Endothelial cell of umbilical vein (primary cell): ENCODE data around the gene C3. TPM values are rescaled to one million over a fixed set of nuclear protein-coding genes. Genes with fewer than 3 reads are reported as not detected.

ENCODE experiments used
- BruUV-seq: library from RNA; stranded (reverse); fragments of 400-500 nt; replicated peaks from 2 replicates; lab custom pipeline; 2021; lab: Mats Ljungman, UMichigan
- CTCF ChIA-PET: fragments of 300-600, 350-600 bp; sonication (Branson Sonifier 250); formaldehyde crosslinking; loops from one replicate; lab custom pipeline; 2021; ENCODE audit warnings: antibody characterized with exemption, inconsistent platforms; lab: Charles Lee
- POLR2A ChIA-PET: fragments of 300-600, 350-600 bp; sonication (Branson Sonifier 250); formaldehyde crosslinking; loops from one replicate; lab custom pipeline; 2021; ENCODE audit warnings: antibody characterized with exemption, inconsistent platforms; lab: Charles Lee
- DNase-seq: peaks from one replicate; pipeline ENCODE4 v3.0.0-alpha.2; 2011; ENCODE audit warnings: low read depth, low spot score
- FAIRE-seq: peaks from 2 replicates; lab custom pipeline; 2011; peaks lifted over from hg19 to GRCh38; lab: Jason Lieb, UNC
- H2AFZ ChIP-seq: 2 replicates; pipeline ENCODE4 v1.6.0; 2012; ENCODE audit warnings: low read depth, low read length, control low read depth, inconsistent platforms
- H3K27ac ChIP-seq: 2 replicates; pipeline ENCODE4 v1.5.1; 2011; ENCODE audit warnings: low read depth, mild to moderate bottlenecking, control low read depth, low read length, moderate library complexity; ENCODE audit not compliant: insufficient read depth
- H3K27me3 ChIP-seq, 2 experiments: 2 replicates each; pipeline versions ENCODE4 v1.6.0 to v1.6.1; 2011; ENCODE audit warnings: low read length in 2 of 2, mixed read lengths in 1 of 2; ENCODE audit not compliant: control insufficient read depth in 2 of 2, insufficient read depth in 2 of 2
- H3K36me3 ChIP-seq, 2 experiments: 2 replicates in 1 of 2; 3 replicates in 1 of 2; pipeline ENCODE4 v1.5.1; 2011; ENCODE audit warnings: low read length in 2 of 2, mild to moderate bottlenecking in 1 of 2, moderate library complexity in 1 of 2; ENCODE audit not compliant: control insufficient read depth in 2 of 2, insufficient read depth in 2 of 2; ENCODE audit errors: extremely low read depth in 1 of 2
- H3K4me1 ChIP-seq: 3 replicates; pipeline ENCODE4 v1.5.1; 2011; ENCODE audit warnings: mild to moderate bottlenecking, low read length; ENCODE audit not compliant: control insufficient read depth, insufficient read depth; ENCODE audit errors: extremely low read depth
- H3K4me2 ChIP-seq: 2 replicates; pipeline ENCODE4 v1.6.1; 2011; ENCODE audit warnings: low read length, control low read depth, mixed read lengths; ENCODE audit not compliant: insufficient read depth
- H3K4me3 ChIP-seq, 3 experiments: fragments of 200-600 bp in 1 of 3; sonication (generic), shearing (Covaris generic) in 1 of 3; replicated peaks in 1 of 3; 2 replicates each; pipeline ENCODE4 v1.5.1; 2011 to 2016; ENCODE audit warnings: control low read depth in 3 of 3, low read length in 3 of 3, mild to moderate bottlenecking in 2 of 3, inconsistent platforms in 1 of 3, low read depth in 1 of 3, moderate library complexity in 1 of 3; ENCODE audit not compliant: insufficient read depth in 1 of 3
- H3K79me2 ChIP-seq: 2 replicates; pipeline ENCODE4 v1.6.0; 2012; ENCODE audit warnings: low read length, inconsistent platforms; ENCODE audit not compliant: control insufficient read depth, insufficient read depth
- H3K9ac ChIP-seq: replicated peaks from 2 replicates; pipeline ENCODE3; 2011; ENCODE audit warnings: low read length, control low read depth; ENCODE audit not compliant: insufficient read depth; ENCODE audit errors: extremely low read depth
- H3K9me1 ChIP-seq: replicated peaks from 3 replicates; pipeline ENCODE4 v1.6.0; 2011; ENCODE audit warnings: mild to moderate bottlenecking, low read length; ENCODE audit not compliant: control insufficient read depth, insufficient read depth; ENCODE audit errors: extremely low read depth
- H3K9me3 ChIP-seq: replicated peaks from 2 replicates; pipeline ENCODE4 v1.5.1; 2012; ENCODE audit warnings: low read length, inconsistent platforms; ENCODE audit not compliant: control insufficient read depth, insufficient read depth
- H4K20me1 ChIP-seq: replicated peaks from 2 replicates; pipeline ENCODE3; 2011; ENCODE audit warnings: mild to moderate bottlenecking, low read length; ENCODE audit not compliant: control insufficient read depth, insufficient read depth; ENCODE audit errors: extremely low read depth
- EZH2 ChIP-seq: IDR thresholded peaks from 2 replicates; pipeline ENCODE4 v1.6.1; 2012; ENCODE audit warnings: borderline replicate concordance, low read depth, mild to moderate bottlenecking, moderate library complexity, low read length, inconsistent platforms; ENCODE audit not compliant: severe bottlenecking
- FOS ChIP-seq: IDR thresholded peaks from 2 replicates; pipeline ENCODE4 v1.6.1; 2011; ENCODE audit warnings: mild to moderate bottlenecking, low read length, moderate library complexity, borderline replicate concordance; ENCODE audit not compliant: insufficient read depth
- GATA2 ChIP-seq: IDR thresholded peaks from 2 replicates; pipeline ENCODE4 v1.7.0; 2011; ENCODE audit warnings: low read depth, mild to moderate bottlenecking, moderate library complexity, mixed read lengths, low read length; ENCODE audit not compliant: insufficient read length, insufficient read depth
- JUN ChIP-seq: IDR thresholded peaks from 2 replicates; pipeline ENCODE4 v1.6.1; 2011; ENCODE audit warnings: borderline replicate concordance, low read depth; ENCODE audit not compliant: insufficient read length, insufficient read depth
- MYC ChIP-seq: IDR thresholded peaks from one replicate; pipeline ENCODE4 v1.6.1; 2011; ENCODE audit warnings: mild to moderate bottlenecking, low read depth, low read length
- POLR2A ChIP-seq: IDR thresholded peaks from 2 replicates; pipeline ENCODE4 v1.6.1; 2012; ENCODE audit warnings: low read depth, mild to moderate bottlenecking, control low read depth, low read length
- POLR2AphosphoS5 ChIP-seq: IDR thresholded peaks from 2 replicates; pipeline ENCODE4 v1.6.1; 2012; ENCODE audit warnings: low read depth, mild to moderate bottlenecking, control low read depth, low read length, moderate library complexity; ENCODE audit not compliant: insufficient read depth
- dilution Hi-C: fragments of 300-500 bp; cut with MboI; formaldehyde crosslinking; loops from one replicate; pipeline ENCODE4 v1.15.0; 2019; ENCODE audit warnings: low sequenced_read_pairs; ENCODE audit not compliant: extremely low pct_ligation_motif_present
- intact Hi-C: fragments of 100-400 bp; cut with micrococcal nuclease; formaldehyde crosslinking; loops from one replicate; pipeline ENCODE4 v1.10.0; 2022
- polyA plus RNA-seq, 4 experiments: library from polyadenylated mRNA; depleted of rRNA in 3 of 4; stranded (reverse) in 3 of 4; unstranded in 1 of 4; fragments of >200 nt; gene quantifications; 2 replicates each; pipeline versions ENCODE4 v1.2.1 to v1.2.3, GENCODE V29; 2011 to 2012; ENCODE audit warnings: missing spikeins in 1 of 4
- total RNA-seq: library from RNA; stranded (reverse); gene quantifications from 2 replicates; pipeline ENCODE4 v1.2.3, GENCODE V29; 2021
- TF ChIP-seq, protein P1 (sequence below), 2 donors: IDR thresholded peaks; 1 replicate in 1 of 2; 2 replicates in 1 of 2; pipeline ENCODE4 v1.5.1; 2011; ENCODE audit warnings: low read length in 2 of 2, mild to moderate bottlenecking in 2 of 2, moderate library complexity in 2 of 2, control low read depth in 1 of 2, inconsistent platforms in 1 of 2, low read depth in 1 of 2; ENCODE audit not compliant: insufficient read depth in 1 of 2; ENCODE audit errors: extremely low read depth in 1 of 2
- TF ChIP-seq, protein P2 (sequence below): IDR thresholded peaks from 2 replicates; pipeline ENCODE4 v1.6.1; 2011; ENCODE audit not compliant: insufficient read depth, insufficient read length

The C3 gene
- total and polyA plus RNA-seq, 2 donors (not counting 3 experiments of a cell fraction or from before 2014, with no cell fraction given): 0.23 TPM; not detected in 1

DNA sequence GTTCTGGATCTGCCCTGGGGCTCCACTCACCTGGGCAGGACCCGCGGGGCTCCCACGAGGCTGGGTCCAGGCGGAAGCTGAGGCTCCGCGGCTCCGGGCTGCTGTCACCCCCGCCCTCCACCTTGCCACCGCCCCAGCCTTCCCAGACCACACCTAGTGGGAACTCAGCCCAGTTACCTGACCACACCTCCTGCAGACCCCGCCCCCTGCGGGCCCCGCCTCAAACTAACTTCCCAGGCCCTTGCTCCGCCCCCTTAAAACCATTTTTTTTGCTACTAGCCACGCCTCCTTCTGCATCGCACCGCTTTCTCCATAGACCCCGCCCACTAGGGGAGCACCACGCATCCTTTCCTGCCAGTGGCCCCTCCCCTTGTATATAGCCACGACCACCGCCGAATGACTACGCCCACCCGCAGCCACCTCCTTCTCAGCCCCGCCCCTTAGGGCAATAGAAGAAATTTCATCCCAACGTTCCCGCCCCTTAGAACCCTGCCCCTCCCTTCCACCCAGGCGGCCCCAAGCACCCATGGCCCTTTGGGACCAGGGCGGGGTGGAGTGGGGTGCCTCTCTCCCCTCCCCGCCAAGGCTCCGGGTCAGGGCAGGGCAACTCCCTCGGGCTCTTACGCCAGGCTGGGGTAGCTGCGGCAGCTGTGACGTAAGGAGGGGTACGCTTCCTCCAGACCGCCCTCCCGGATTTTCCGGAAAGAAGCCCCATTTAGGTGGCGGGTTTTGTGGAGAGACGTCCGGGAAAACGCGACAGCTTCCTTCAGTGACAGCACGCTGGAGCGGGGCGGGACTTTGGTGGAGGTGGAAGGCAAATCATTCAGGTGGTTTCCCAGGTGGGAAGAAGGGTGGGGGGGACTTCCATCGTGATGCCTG is 47.1 kb upstream of the C3 start, which contains the start of gene SH2D3A:
Gene SH2D3A (minus strand): TSS at position 79 of the 879 bp plus-strand sequence. CDS start 3,687 bp downstream, outside the sequence.
- H3K4me1 ChIP-seq: peaks cover 4% of the 10 kb centered on the region
- no peaks in the 10 kb centered on the region for H3K36me3 ChIP-seq
- no peak within 1 kb of the TSS for H3K9ac ChIP-seq
- no peaks in the 10 kb centered on the region for H3K9me1 ChIP-seq
- peak within 1 kb of the TSS in 1 of 3 experiments; percentile 4 for H3K4me3 ChIP-seq
- no peaks in the 10 kb centered on the region for H3K79me2 ChIP-seq
- peak within 1 kb of the TSS; percentile 52 for H2AFZ ChIP-seq
- ChIA-PET CTCF (interaction anchor here (0.8 to 3.3 kb wide), 4 partner anchors 29 to 251 kb away, joined by 3 to 16 read pairs (median 4); partner anchors contain the start of gene GPR108), POLR2A (no interaction called here)
- no peaks in the 10 kb centered on the region for H4K20me1 ChIP-seq
- no peak for FAIRE-seq
- peak within 1 kb of the TSS; percentile 10 for H3K4me2 ChIP-seq
- DNase-seq: peak; percentile 37
- TF ChIP-seq, protein P1, sequence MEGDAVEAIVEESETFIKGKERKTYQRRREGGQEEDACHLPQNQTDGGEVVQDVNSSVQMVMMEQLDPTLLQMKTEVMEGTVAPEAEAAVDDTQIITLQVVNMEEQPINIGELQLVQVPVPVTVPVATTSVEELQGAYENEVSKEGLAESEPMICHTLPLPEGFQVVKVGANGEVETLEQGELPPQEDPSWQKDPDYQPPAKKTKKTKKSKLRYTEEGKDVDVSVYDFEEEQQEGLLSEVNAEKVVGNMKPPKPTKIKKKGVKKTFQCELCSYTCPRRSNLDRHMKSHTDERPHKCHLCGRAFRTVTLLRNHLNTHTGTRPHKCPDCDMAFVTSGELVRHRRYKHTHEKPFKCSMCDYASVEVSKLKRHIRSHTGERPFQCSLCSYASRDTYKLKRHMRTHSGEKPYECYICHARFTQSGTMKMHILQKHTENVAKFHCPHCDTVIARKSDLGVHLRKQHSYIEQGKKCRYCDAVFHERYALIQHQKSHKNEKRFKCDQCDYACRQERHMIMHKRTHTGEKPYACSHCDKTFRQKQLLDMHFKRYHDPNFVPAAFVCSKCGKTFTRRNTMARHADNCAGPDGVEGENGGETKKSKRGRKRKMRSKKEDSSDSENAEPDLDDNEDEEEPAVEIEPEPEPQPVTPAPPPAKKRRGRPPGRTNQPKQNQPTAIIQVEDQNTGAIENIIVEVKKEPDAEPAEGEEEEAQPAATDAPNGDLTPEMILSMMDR (IDR thresholded peaks at IDR 0.05; ENCODE audit: extremely low read depth in 1 of 2, insufficient read depth in 1 of 2, low read depth in 1 of 2, low read length in 2 of 2): no peak
- TF ChIP-seq POLR2AphosphoS5 (no peak), GATA2 (no peak), POLR2A (no peak), MYC (no peak), FOS (no peak), JUN (no peak), EZH2 (no peak)
- TF ChIP-seq, protein P2, sequence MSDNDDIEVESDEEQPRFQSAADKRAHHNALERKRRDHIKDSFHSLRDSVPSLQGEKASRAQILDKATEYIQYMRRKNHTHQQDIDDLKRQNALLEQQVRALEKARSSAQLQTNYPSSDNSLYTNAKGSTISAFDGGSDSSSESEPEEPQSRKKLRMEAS: no peak
- H3K27ac ChIP-seq: no peak within 1 kb of the TSS
- dilution Hi-C loops (no loop called here), intact Hi-C loops (loop anchor here (1.0 kb wide), 1 partner anchor 96 kb away; no protein-coding TSS in a partner anchor)
- H3K27me3 ChIP-seq: peaks cover 5 to 9% of the 10 kb centered on the region in 2 experiments
- no TSS peak for BruUV-seq
- no peaks in the 10 kb centered on the region for H3K9me3 ChIP-seq
